Measurements from ENCODE around the gene SMC4. TPM values are rescaled to one million over a fixed set of nuclear protein-coding genes. Genes with fewer than 3 reads are reported as not detected.

SMC4 gene
- total and polyA plus RNA-seq, 4 donors: 20.4 to 33.0 (median 25.8) TPM

DNA sequence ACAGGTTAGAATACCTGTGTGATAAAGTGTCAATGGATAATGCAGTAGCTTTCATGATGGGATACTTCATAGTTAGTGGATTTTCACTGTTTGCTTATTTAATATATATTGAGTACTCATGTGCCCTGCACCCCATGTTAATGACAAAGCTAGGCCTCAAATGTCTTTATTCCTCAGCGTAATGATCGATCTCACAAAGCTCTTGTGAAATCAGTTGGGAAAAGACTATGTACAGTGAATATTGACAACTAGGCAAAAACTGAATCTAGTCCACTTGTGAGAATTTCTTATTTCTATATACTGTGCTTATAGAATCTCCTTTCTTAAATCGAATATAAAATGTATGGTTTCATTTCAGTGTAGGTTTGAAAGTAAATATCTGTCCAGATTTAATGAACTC lies 17.9 kb downstream of the SMC4 start:
- Histone ChIP-seq H3K4me3 (ENCODE audit: low read length in 2 of 2) (no peak overlapping the region), H3K27ac (ENCODE audit: low read depth in 1 of 2, low read length in 2 of 2) (no peak overlapping the region), H3K27me3 (ENCODE audit: control insufficient read depth in 1 of 2, insufficient read depth in 2 of 2, low read length in 1 of 2) (no peaks in the 10 kb centered on the region), H3K36me3 (ENCODE audit: control insufficient read depth in 1 of 2, insufficient read depth in 2 of 2, low read length in 1 of 2) (no peaks in the 10 kb centered on the region), H3K4me1 (ENCODE audit: control insufficient read depth in 1 of 2, insufficient read depth in 2 of 2, low read length in 2 of 2) (no peaks in the 10 kb centered on the region), H3K9me3 (ENCODE audit: control insufficient read depth, low read length) (no peaks in the 10 kb centered on the region)
- intact Hi-C loops (cut with DNase I): loop anchor here in 1 of 2 donors (10.0 kb wide), 2 partner anchors 253 to 383 kb away; no protein-coding TSS in a partner anchor
- no peak for DNase-seq
- WGBS, 2 donors: 63 to 84% methylated on average over 3 of the region's 3 CpGs
- ATAC-seq (ENCODE audit: low FRiP score): no peak

DNA sequence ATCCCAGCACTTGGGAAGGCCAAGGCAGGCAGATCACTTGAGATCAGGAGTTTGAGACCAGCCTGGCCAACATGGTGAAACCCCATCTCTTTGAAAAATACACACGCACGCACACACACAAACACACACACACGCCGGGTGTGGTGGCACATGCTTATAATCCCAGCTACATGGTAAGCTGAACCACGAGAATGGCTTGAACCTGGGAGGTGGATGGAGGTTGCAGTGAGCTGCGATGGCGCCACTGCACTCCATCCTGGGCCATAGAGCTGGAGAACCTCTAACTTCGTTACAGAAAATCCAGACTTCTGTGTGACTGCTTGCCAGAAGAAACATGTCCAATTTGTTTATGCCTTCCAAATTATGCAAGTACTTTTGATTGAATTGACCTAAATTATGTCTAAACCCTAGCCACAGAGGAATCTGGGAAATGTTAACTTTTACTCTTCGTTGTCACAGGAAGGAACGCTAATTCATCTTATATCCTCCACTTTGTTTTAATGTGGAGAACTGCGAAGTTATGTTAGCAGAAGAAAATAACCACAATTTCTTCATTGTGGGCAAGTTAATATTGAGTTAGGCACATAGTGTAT lies 28.5 kb downstream of the SMC4 start:
- no peak for DNase-seq
- no peak for ATAC-seq (ENCODE audit: low FRiP score)
- Histone ChIP-seq H3K4me1 (ENCODE audit: control insufficient read depth in 1 of 2, insufficient read depth in 2 of 2, low read length in 2 of 2) (no peaks in the 10 kb centered on the region), H3K36me3 (ENCODE audit: control insufficient read depth in 1 of 2, insufficient read depth in 2 of 2, low read length in 1 of 2) (peaks cover 0 to 1% of the 10 kb centered on the region in 2 donors), H3K27ac (ENCODE audit: low read depth in 1 of 2, low read length in 2 of 2) (no peak overlapping the region), H3K4me3 (ENCODE audit: low read length in 2 of 2) (no peak overlapping the region), H3K9me3 (ENCODE audit: control insufficient read depth, low read length) (no peaks in the 10 kb centered on the region), H3K27me3 (ENCODE audit: control insufficient read depth in 1 of 2, insufficient read depth in 2 of 2, low read length in 1 of 2) (no peaks in the 10 kb centered on the region)
- intact Hi-C loops (cut with DNase I): no loop called here
- 90 to 91% methylated on average over 11 of the region's 11 CpGs for WGBS, 2 donors

DNA sequence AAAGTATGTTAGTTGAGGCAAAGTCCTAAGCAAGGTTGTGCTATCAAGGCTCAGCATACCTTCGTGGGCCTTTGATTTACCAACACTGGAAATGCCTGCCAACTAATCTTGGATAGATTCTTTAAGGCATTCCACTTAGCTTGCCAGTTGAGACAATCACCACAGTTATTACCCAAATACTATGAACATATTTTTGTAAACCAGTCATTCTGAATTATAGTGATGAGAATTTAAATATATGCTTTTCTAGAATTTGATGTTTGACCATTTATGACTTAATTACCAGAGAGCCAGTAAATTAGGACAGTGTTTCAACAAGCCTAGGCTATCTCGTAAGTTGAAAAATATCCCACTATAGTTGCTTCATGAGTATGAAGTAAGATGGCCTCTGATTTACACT lies 34.6 kb downstream of the SMC4 start:
- Histone ChIP-seq H3K27ac (ENCODE audit: low read depth in 1 of 2, low read length in 2 of 2) (no peak overlapping the region), H3K4me1 (ENCODE audit: control insufficient read depth in 1 of 2, insufficient read depth in 2 of 2, low read length in 2 of 2) (no peaks in the 10 kb centered on the region), H3K27me3 (ENCODE audit: control insufficient read depth in 1 of 2, insufficient read depth in 2 of 2, low read length in 1 of 2) (no peaks in the 10 kb centered on the region), H3K4me3 (ENCODE audit: low read length in 2 of 2) (no peak overlapping the region), H3K9me3 (ENCODE audit: control insufficient read depth, low read length) (no peaks in the 10 kb centered on the region), H3K36me3 (ENCODE audit: control insufficient read depth in 1 of 2, insufficient read depth in 2 of 2, low read length in 1 of 2) (peaks cover 0 to 4% of the 10 kb centered on the region in 2 donors)
- WGBS, 2 donors: 38 to 44% methylated on average over 2 of the region's 2 CpGs
- DNase-seq (no peak), ATAC-seq (ENCODE audit: low FRiP score) (no peak)
- intact Hi-C loops (cut with DNase I): no loop called here

DNA sequence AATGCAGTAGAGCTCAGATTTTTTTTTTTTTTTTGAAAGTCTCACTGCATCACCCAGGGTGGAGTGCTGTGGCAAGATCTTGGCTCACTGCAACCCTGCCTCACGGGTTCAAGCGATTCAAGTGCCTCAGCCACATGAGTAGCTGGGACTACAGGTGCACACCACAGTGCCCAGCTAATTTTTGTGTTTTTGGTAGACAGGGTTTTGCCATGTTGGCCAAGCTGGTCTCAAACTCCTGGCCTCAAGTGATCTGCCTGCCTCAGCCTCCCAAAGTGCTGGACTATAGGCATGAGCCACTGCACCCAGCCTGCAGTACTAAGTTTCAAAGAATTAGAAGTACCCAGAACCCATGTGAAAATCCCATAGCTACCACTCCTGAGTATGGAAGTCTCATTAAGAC lies 35.6 kb downstream of the SMC4 start:
- Histone ChIP-seq H3K4me1 (ENCODE audit: control insufficient read depth in 1 of 2, insufficient read depth in 2 of 2, low read length in 2 of 2) (no peaks in the 10 kb centered on the region), H3K36me3 (ENCODE audit: control insufficient read depth in 1 of 2, insufficient read depth in 2 of 2, low read length in 1 of 2) (peaks cover 0 to 2% of the 10 kb centered on the region in 2 donors), H3K27me3 (ENCODE audit: control insufficient read depth in 1 of 2, insufficient read depth in 2 of 2, low read length in 1 of 2) (no peaks in the 10 kb centered on the region), H3K9me3 (ENCODE audit: control insufficient read depth, low read length) (no peaks in the 10 kb centered on the region), H3K27ac (ENCODE audit: low read depth in 1 of 2, low read length in 2 of 2) (no peak overlapping the region), H3K4me3 (ENCODE audit: low read length in 2 of 2) (no peak overlapping the region)
- intact Hi-C loops (cut with DNase I): no loop called here
- ATAC-seq (ENCODE audit: low FRiP score) (no peak), DNase-seq (no peak)
- WGBS, 2 donors: 75 to 82% methylated on average over 2 of the region's 2 CpGs

DNA sequence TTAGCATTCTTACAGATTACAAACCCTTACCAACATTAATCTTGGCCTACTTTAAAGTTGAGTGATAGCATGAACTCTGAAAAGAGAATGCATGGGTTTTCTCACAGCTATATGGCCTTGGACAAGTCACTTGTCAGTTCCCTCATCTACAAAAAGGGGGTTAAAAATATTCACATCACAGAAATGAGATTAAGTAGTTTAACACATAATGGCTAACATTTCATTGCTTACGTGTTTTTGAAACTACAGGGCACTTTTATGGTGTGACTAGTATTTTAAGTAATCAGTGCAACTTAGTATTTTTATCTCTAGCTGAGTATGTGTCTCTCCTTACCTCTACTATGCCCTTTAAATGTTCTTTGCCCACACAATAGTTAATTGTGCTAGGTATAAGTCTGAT lies 36.3 kb downstream of the SMC4 start:
- no peaks in the 10 kb centered on the region for H3K9me3 ChIP-seq (ENCODE audit: control insufficient read depth, low read length)
- 65 to 68% methylated on average over 1 of the region's 1 CpG for WGBS, 2 donors
- H3K27me3 ChIP-seq (ENCODE audit: control insufficient read depth in 1 of 2, insufficient read depth in 2 of 2, low read length in 1 of 2): no peaks in the 10 kb centered on the region
- H3K27ac ChIP-seq (ENCODE audit: low read depth in 1 of 2, low read length in 2 of 2): no peak overlapping the region
- intact Hi-C loops (cut with DNase I): no loop called here
- no peak overlapping the region for H3K4me3 ChIP-seq (ENCODE audit: low read length in 2 of 2)
- DNase-seq (no peak), ATAC-seq (ENCODE audit: low FRiP score) (no peak)
- H3K36me3 ChIP-seq (ENCODE audit: control insufficient read depth in 1 of 2, insufficient read depth in 2 of 2, low read length in 1 of 2): peaks cover 0 to 2% of the 10 kb centered on the region in 2 donors
- no peaks in the 10 kb centered on the region for H3K4me1 ChIP-seq (ENCODE audit: control insufficient read depth in 1 of 2, insufficient read depth in 2 of 2, low read length in 2 of 2)

DNA sequence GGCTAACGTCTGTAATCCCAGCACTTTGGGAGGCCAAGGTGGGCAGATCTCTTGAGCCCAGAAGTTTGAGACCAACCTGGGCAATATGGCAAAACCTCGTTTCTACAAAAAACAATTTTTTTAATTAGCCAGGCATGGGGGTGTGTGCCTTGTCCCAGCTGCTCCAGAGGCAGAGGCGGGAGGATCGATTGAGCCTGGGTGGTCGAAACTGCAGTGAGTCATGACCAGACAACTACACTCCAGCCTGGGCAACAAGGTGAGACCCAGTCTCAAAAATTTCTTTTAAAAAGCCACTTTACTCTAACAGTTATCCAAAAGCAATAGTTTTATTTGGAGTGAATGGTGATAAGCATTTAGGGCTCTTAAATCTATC lies 37.6 kb downstream of the SMC4 start:
- ATAC-seq (ENCODE audit: low FRiP score) (no peak), DNase-seq (no peak)
- Histone ChIP-seq H3K36me3 (ENCODE audit: control insufficient read depth in 1 of 2, insufficient read depth in 2 of 2, low read length in 1 of 2) (peaks cover 0 to 2% of the 10 kb centered on the region in 2 donors), H3K4me3 (ENCODE audit: low read length in 2 of 2) (no peak overlapping the region), H3K9me3 (ENCODE audit: control insufficient read depth, low read length) (no peaks in the 10 kb centered on the region), H3K4me1 (ENCODE audit: control insufficient read depth in 1 of 2, insufficient read depth in 2 of 2, low read length in 2 of 2) (no peaks in the 10 kb centered on the region), H3K27ac (ENCODE audit: low read depth in 1 of 2, low read length in 2 of 2) (no peak overlapping the region), H3K27me3 (ENCODE audit: control insufficient read depth in 1 of 2, insufficient read depth in 2 of 2, low read length in 1 of 2) (no peaks in the 10 kb centered on the region)
- 76 to 83% methylated on average over 5 of the region's 5 CpGs for WGBS, 2 donors
- intact Hi-C loops (cut with DNase I): no loop called here

DNA sequence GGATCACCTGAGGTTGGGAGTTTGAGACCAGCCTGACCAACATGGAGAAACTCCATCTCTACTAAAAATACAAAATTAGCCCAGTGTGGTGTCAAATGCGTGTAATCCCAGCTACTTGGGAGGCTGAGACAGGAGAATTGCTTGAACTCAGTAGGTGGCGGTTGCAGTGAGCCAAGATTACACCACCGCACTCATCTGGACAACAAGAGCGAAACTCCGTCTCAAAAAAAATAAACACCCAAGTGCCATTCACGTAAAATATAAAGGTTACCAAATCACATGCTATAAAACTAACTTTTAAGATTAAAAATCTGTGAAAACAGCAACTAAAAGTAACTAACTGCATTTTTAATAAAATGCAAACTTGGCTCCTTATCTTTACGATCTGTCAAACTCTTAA lies 41.2 kb downstream of the SMC4 start:
- Histone ChIP-seq H3K4me3 (ENCODE audit: low read length in 2 of 2) (no peak overlapping the region), H3K36me3 (ENCODE audit: control insufficient read depth in 1 of 2, insufficient read depth in 2 of 2, low read length in 1 of 2) (no peaks in the 10 kb centered on the region), H3K4me1 (ENCODE audit: control insufficient read depth in 1 of 2, insufficient read depth in 2 of 2, low read length in 2 of 2) (no peaks in the 10 kb centered on the region), H3K9me3 (ENCODE audit: control insufficient read depth, low read length) (no peaks in the 10 kb centered on the region), H3K27me3 (ENCODE audit: control insufficient read depth in 1 of 2, insufficient read depth in 2 of 2, low read length in 1 of 2) (no peaks in the 10 kb centered on the region), H3K27ac (ENCODE audit: low read depth in 1 of 2, low read length in 2 of 2) (no peak overlapping the region)
- ATAC-seq (ENCODE audit: low FRiP score) (no peak), DNase-seq (no peak)
- intact Hi-C loops (cut with DNase I): no loop called here
- 95 to 98% methylated on average over 7 of the region's 7 CpGs for WGBS, 2 donors

DNA sequence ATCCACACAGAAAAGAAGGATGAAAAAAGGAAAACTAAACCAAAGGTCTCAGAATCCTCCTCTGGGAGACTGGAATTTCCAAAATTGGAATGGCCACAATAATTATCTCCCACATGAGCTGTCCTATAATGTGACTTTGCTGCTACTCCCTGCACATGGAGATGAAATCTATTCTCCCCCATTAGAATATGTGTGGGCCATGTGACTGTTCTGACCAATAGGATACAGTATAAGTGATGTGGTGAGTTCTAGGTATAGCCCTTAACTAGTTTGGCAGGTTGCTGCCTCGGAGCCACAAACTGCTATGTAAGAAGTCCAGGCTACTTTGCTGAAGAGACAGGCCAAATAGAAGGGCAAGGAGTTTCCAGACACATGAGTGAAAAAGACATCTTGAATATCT lies 45.0 kb downstream of the SMC4 start:
- 96 to 98% methylated on average over 1 of the region's 1 CpG for WGBS, 2 donors
- intact Hi-C loops (cut with DNase I): no loop called here

DNA sequence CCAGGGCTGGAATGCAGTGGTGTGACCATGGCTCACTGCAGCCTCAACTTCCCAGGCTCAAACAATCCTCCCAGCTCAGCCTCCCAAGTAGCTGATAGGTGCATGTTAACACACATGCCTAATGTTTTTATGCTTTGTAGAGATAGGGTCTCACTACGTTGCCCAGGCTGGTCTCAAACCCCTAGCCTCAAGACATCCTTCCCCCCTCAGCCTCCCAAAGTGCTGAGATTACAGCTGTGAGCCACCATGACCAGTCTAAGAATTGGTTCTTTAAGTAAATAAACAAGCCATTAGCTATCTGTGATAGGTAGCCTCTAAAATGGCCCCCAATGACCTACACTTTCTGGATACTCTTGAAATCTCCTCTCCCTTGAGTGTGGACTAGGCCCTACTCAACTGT lies 46.4 kb downstream of the SMC4 start:
- ATAC-seq (ENCODE audit: low FRiP score) (no peak), DNase-seq (no peak)
- Histone ChIP-seq H3K4me3 (ENCODE audit: low read length in 2 of 2) (no peak overlapping the region), H3K36me3 (ENCODE audit: control insufficient read depth in 1 of 2, insufficient read depth in 2 of 2, low read length in 1 of 2) (no peaks in the 10 kb centered on the region), H3K27me3 (ENCODE audit: control insufficient read depth in 1 of 2, insufficient read depth in 2 of 2, low read length in 1 of 2) (no peaks in the 10 kb centered on the region), H3K9me3 (ENCODE audit: control insufficient read depth, low read length) (no peaks in the 10 kb centered on the region), H3K27ac (ENCODE audit: low read depth in 1 of 2, low read length in 2 of 2) (no peak overlapping the region), H3K4me1 (ENCODE audit: control insufficient read depth in 1 of 2, insufficient read depth in 2 of 2, low read length in 2 of 2) (no peaks in the 10 kb centered on the region)
- 95% methylated on average over 1 of the region's 1 CpG for WGBS, 2 donors
- intact Hi-C loops (cut with DNase I): no loop called here

More for the DNA sequence above, 45.0 kb downstream of the SMC4 start:
- DNase-seq: no peak
- H3K4me3 ChIP-seq (ENCODE audit: low read length in 2 of 2): no peak overlapping the region
- H3K36me3 ChIP-seq (ENCODE audit: control insufficient read depth in 1 of 2, insufficient read depth in 2 of 2, low read length in 1 of 2): no peaks in the 10 kb centered on the region
- no peak for ATAC-seq (ENCODE audit: low FRiP score)
- no peaks in the 10 kb centered on the region for H3K27me3 ChIP-seq (ENCODE audit: control insufficient read depth in 1 of 2, insufficient read depth in 2 of 2, low read length in 1 of 2)
- no peaks in the 10 kb centered on the region for H3K4me1 ChIP-seq (ENCODE audit: control insufficient read depth in 1 of 2, insufficient read depth in 2 of 2, low read length in 2 of 2)
- no peak overlapping the region for H3K27ac ChIP-seq (ENCODE audit: low read depth in 1 of 2, low read length in 2 of 2)
- no peaks in the 10 kb centered on the region for H3K9me3 ChIP-seq (ENCODE audit: control insufficient read depth, low read length)

Measured in aorta (tissue), 5 donors.